Lower leg skin (tissue), 3 donors: ENCODE data around the gene ARHGEF11.

Experiments used
- POLR2A ChIP-seq, 2 donors: fragments of 450-650 bp; IDR thresholded peaks; one replicate each; pipeline ENCODE4 v1.6.1; 2016 to 2017; ENCODE audit warnings: antibody characterized with exemption in 2 of 2, mild to moderate bottlenecking in 1 of 2, moderate library complexity in 1 of 2
- TF ChIP-seq, protein P1 (sequence below), 3 donors: fragments of 450-650 bp; IDR thresholded peaks; one replicate each; pipeline ENCODE4 v1.5.1; 2016; ENCODE audit warnings: antibody characterized with exemption in 3 of 3, mild to moderate bottlenecking in 3 of 3, moderate library complexity in 2 of 3

DNA sequence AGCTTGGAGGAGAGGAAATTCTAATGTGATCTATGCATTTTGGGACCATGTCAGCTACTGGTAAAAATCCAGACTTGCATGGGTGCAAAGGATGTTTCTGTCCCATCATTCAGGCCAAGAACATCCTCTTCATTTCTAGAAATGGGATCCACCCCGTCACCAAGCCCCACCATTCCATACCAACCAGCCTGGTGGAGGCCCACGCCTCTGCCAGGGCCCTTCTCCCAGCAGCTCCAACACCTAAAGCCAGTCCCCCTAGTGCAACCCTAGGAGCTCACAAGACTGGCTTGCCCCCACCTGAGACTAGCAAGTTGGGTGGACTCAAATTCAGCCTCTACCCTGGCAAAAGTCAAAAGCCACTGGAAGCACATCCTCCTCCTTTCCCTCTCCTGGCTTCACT is 1.9 kb downstream of the ARHGEF11 start:
- TF ChIP-seq, protein P1, sequence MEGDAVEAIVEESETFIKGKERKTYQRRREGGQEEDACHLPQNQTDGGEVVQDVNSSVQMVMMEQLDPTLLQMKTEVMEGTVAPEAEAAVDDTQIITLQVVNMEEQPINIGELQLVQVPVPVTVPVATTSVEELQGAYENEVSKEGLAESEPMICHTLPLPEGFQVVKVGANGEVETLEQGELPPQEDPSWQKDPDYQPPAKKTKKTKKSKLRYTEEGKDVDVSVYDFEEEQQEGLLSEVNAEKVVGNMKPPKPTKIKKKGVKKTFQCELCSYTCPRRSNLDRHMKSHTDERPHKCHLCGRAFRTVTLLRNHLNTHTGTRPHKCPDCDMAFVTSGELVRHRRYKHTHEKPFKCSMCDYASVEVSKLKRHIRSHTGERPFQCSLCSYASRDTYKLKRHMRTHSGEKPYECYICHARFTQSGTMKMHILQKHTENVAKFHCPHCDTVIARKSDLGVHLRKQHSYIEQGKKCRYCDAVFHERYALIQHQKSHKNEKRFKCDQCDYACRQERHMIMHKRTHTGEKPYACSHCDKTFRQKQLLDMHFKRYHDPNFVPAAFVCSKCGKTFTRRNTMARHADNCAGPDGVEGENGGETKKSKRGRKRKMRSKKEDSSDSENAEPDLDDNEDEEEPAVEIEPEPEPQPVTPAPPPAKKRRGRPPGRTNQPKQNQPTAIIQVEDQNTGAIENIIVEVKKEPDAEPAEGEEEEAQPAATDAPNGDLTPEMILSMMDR (IDR thresholded peaks at IDR 0.05): no peak
- TF ChIP-seq POLR2A (IDR thresholded peaks at IDR 0.05): no peak
